DMS53 (cell line): ENCODE measurements around the gene ARHGEF19.

ENCODE experiments used
- DNase-seq: peaks from one replicate; lab custom pipeline; 2025; lab: John Stamatoyannopoulos, UW

ARHGEF19 gene

GRCh38 chr1:16148329-16149092 is 63.9 kb downstream of the ARHGEF19 start:
- DNase-seq = no peak
